ENCODE data around the gene ELFN1.

Gene ELFN1

GRCh38 chr7:1694611-1695511 is 24.8 kb downstream of the ELFN1 start:
- DNase-seq (ENCODE audit: low read depth in 2 of 2): no peak

GRCh38 chr7:1695800-1696454 is 25.9 kb downstream of the ELFN1 start:
- no peak for DNase-seq (ENCODE audit: low read depth in 2 of 2)

- DNase-seq (ENCODE audit: low read depth in 2 of 2): no peak
Observed at GRCh38 chr7:1696671-1697498, 26.8 kb downstream of the ELFN1 start.

GRCh38 chr7:1697499-1698125 is 27.5 kb downstream of the ELFN1 start:
- no peak for DNase-seq (ENCODE audit: low read depth in 2 of 2)

- DNase-seq (ENCODE audit: low read depth in 2 of 2): no peak
Observed at GRCh38 chr7:1698201-1698600, 28.1 kb downstream of the ELFN1 start.

- DNase-seq (ENCODE audit: low read depth in 2 of 2): no peak
Observed at GRCh38 chr7:1698951-1699350, 28.9 kb downstream of the ELFN1 start.

- no peak for DNase-seq (ENCODE audit: low read depth in 2 of 2)
Observed at GRCh38 chr7:1700086-1700485, 30.0 kb downstream of the ELFN1 start.

GRCh38 chr7:1700536-1701333 is 30.7 kb downstream of the ELFN1 start:
- no peak for DNase-seq (ENCODE audit: low read depth in 2 of 2)

GRCh38 chr7:1702652-1703051 is 32.6 kb downstream of the ELFN1 start:
- no peak for DNase-seq (ENCODE audit: low read depth in 2 of 2)

- DNase-seq (ENCODE audit: low read depth in 2 of 2): no peak
Observed at GRCh38 chr7:1703441-1703840, 33.4 kb downstream of the ELFN1 start.

GRCh38 chr7:1703871-1704810 is 34.1 kb downstream of the ELFN1 start:
- DNase-seq (ENCODE audit: low read depth in 2 of 2): no peak

GRCh38 chr7:1704811-1705738 is 35.0 kb downstream of the ELFN1 start:
- no peak for DNase-seq (ENCODE audit: low read depth in 2 of 2)

- no peak for DNase-seq (ENCODE audit: low read depth in 2 of 2)
Observed at GRCh38 chr7:1705856-1706255, 35.8 kb downstream of the ELFN1 start.

GRCh38 chr7:1706381-1706720 is 36.3 kb downstream of the ELFN1 start:
- DNase-seq (ENCODE audit: low read depth in 2 of 2): no peak

GRCh38 chr7:1706721-1707613 is 36.9 kb downstream of the ELFN1 start:
- DNase-seq (ENCODE audit: low read depth in 2 of 2): no peak

GRCh38 chr7:1707756-1708595 is 37.9 kb downstream of the ELFN1 start:
- DNase-seq (ENCODE audit: low read depth in 2 of 2): no peak
